ENCODE data around the gene IL7R.

DNA sequence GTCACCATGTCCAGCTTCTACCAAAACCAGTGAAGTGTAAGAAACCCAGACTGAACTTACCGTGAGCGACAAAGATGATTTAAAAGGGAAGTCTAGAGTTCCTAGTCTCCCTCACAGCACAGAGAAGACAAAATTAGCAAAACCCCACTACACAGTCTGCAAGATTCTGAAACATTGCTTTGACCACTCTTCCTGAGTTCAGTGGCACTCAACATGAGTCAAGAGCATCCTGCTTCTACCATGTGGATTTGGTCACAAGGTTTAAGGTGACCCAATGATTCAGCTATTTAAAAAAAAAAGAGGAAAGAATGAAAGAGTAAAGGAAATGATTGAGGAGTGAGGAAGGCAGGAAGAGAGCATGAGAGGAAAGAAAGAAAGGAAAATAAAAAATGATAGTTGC lies 19.8 kb downstream of the IL7R start:
- TF ChIP-seq, protein P1, sequence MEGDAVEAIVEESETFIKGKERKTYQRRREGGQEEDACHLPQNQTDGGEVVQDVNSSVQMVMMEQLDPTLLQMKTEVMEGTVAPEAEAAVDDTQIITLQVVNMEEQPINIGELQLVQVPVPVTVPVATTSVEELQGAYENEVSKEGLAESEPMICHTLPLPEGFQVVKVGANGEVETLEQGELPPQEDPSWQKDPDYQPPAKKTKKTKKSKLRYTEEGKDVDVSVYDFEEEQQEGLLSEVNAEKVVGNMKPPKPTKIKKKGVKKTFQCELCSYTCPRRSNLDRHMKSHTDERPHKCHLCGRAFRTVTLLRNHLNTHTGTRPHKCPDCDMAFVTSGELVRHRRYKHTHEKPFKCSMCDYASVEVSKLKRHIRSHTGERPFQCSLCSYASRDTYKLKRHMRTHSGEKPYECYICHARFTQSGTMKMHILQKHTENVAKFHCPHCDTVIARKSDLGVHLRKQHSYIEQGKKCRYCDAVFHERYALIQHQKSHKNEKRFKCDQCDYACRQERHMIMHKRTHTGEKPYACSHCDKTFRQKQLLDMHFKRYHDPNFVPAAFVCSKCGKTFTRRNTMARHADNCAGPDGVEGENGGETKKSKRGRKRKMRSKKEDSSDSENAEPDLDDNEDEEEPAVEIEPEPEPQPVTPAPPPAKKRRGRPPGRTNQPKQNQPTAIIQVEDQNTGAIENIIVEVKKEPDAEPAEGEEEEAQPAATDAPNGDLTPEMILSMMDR (IDR thresholded peaks at IDR 0.05) = no peak
- TF ChIP-seq POLR2A (IDR thresholded peaks at IDR 0.05) = no peak
